ENCODE results near the gene CXXC5. TPM values are rescaled to one million over a fixed set of nuclear protein-coding genes. Genes with fewer than 3 reads are reported as not detected.

CXXC5 gene
- polyA plus RNA-seq, 1 of the 3 experiments (the other 2 are of a cell fraction), result 47.4 TPM

- no peak for TF ChIP-seq PBX3 (IDR thresholded peaks at IDR 0.05)
Measured at GRCh38 chr5:139683295-139684271, 35.4 kb downstream of the CXXC5 start (continued).

GRCh38 chr5:139684350-139684880 lies 36.3 kb downstream of the CXXC5 start:
- ChIA-PET POLR2A (no interaction called here), CTCF (interaction anchor here (0.6 to 14.8 kb wide), 19 partner anchors 9 to 86 kb away, joined by 3 to 310 read pairs (median 6); partner anchors contain the start of gene CXXC5)
- Histone ChIP-seq H3K27ac (ENCODE audit: low read depth in 2 of 2, low read length in 1 of 2) (peak overlapping the region in 1 of 2 experiments; percentile 48; a peak in 1 of 4 replicates), H3F3A (replicated peaks; ENCODE audit: insufficient read depth) (peaks cover 4% of the 10 kb centered on the region), H3K9me2 (no peaks in the 10 kb centered on the region), H3K9ac (no peak overlapping the region), H3K4me3 (ENCODE audit: low read depth in 2 of 2, low read length in 1 of 2) (no peak overlapping the region), H2AFZ (ENCODE audit: low read depth) (no peak overlapping the region), H3K4me2 (no peak overlapping the region), H3K27me3 (ENCODE audit: insufficient read depth) (no peaks in the 10 kb centered on the region), H4K20me1 (ENCODE audit: insufficient read depth) (peaks cover 28% of the 10 kb centered on the region), H3K9me3 (no peaks in the 10 kb centered on the region), H3K4me1 (ENCODE audit: control insufficient read depth in 1 of 2, insufficient read depth in 2 of 2, low read depth in 1 of 2, low read length in 1 of 2) (peaks cover 11 to 52% of the 10 kb centered on the region in 2 experiments), H3K36me3 (replicated peaks in 1 of 2; ENCODE audit: control insufficient read depth in 1 of 2, insufficient read depth in 2 of 2, low read length in 1 of 2) (peaks cover 27 to 55% of the 10 kb centered on the region in 2 experiments), H3K79me2 (ENCODE audit: insufficient read depth) (peaks cover 35% of the 10 kb centered on the region)
- 91% methylated on average over 4 of the region's 7 CpGs for WGBS (ENCODE audit: low lambda C conversion rate)
- TF ChIP-seq REST (IDR thresholded peaks at IDR 0.05; ENCODE audit: low read depth, low read length), result no peak
- no peak for TF ChIP-seq CTCF (IDR thresholded peaks at IDR 0.05)
- TF ChIP-seq IRF3 (IDR thresholded peaks at IDR 0.05; ENCODE audit: low read depth, low read length), result no peak
- no peak for TF ChIP-seq RAD21 (IDR thresholded peaks at IDR 0.05; ENCODE audit: low read length)
- no peak for DNase-seq
